SKM-1 (cell line): Measurements from ENCODE around the gene LIPI.
"Not testable (repeated sequence)": the region's sequence is repeated elsewhere in the genome, so short reads cannot be mapped to it uniquely, and the experiment has no call there.

ENCODE experiments used
- DNase-seq: peaks from one replicate; lab custom pipeline; 2025; ENCODE audit not compliant: unreplicated experiment; lab: John Stamatoyannopoulos, UW

The LIPI gene

GRCh38 chr21:14075346-14076142, 135.2 kb downstream of the LIPI start:
- no peak for DNase-seq

- DNase-seq = no peak
These were observed 136.6 kb downstream of the LIPI start for GRCh38 chr21:14074177-14074576.

DNA sequence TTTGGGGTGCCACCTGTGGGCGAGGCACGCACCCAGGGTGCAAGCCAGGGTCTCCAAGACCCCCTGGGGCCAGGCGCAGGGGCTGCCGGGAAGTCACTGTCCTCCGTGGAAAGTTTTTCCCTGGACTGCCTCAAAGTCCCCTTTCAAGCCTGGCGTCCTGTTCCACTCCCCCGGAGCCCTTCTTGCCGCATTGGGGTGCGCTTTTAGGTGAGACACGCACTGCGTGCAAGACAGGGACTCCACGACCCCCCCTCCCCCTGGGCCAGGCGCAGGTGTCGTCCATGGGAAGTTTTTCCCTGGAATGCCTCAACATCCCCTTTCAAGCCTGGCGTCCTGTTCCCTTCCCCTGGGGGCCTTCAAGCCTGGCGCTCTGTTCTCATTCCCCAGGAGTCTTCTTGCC, 137.1 kb downstream of the LIPI start:
- DNase-seq = no peak

- no peak for DNase-seq
These were observed 137.8 kb downstream of the LIPI start for GRCh38 chr21:14072761-14073535.

DNA sequence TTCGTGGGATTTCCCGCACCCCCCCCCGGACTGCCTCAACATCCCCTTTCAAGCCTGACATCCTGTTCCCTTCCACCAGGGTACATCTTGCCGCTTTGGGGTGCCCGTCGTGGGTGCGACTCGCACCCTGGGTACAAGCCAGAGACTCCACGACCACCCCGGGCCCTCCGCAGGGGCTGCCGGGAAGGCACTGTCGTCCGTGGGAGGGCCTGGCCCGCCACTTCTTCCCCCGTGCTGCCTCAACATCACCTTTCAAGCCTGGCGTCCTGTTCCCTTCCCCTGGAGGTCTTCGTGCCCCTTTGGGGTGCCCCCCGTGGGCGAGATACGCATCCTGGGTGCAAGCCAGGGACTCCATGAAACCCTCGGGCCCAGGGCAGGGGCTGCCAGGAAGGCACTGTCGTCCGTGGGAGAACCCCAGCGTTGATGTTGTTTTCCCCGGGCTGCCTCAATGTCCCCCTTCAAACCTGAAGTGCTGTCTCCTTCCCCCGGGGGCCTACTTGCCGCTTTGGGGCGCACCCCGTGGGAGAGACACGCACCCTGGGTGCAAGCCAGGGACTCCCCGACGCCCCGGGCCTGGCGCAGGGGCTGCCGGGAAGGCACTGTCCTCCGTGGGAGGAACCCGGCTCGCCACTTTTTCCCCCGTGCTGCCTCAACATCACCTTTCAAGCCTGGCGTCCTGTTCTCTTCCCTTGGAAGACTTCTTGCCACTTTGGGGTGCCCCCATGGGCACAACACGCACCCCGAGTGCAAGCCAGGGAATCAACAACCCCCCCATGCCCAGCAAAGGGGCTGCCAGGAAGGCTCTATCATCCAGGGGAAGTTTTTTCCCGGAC, 138.6 kb downstream of the LIPI start:
- DNase-seq = no peak

- no peak for DNase-seq
These were observed 139.8 kb downstream of the LIPI start for GRCh38 chr21:14070968-14071367.

- no peak for DNase-seq
These were observed 140.5 kb downstream of the LIPI start for GRCh38 chr21:14070049-14070893.

GRCh38 chr21:14064296-14064645, 146.5 kb downstream of the LIPI start:
- no peak for DNase-seq

- not testable (repeated sequence) for DNase-seq
These were observed 147.0 kb downstream of the LIPI start for GRCh38 chr21:14063620-14064295.

DNA sequence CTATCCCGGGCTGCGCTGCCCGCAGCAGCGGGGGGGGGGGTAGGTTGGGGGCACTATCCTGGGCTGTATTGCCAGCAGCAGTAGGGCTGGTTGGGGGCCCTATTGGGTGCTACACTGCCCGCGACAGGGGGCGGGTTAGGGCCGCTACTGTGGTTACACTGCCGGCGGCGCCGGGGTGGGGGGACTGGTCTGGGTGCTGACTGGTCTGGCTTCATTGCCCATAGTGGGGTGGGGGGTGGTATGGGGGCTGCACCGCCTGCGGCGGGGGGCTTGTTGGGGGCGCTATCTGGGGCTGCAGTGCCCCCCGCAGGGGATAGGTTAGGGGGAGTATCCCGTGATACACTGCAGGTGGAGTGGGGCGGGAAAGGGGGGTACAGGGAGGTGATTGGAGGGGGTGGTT, 148.1 kb downstream of the LIPI start:
- DNase-seq = not testable (repeated sequence)

DNA sequence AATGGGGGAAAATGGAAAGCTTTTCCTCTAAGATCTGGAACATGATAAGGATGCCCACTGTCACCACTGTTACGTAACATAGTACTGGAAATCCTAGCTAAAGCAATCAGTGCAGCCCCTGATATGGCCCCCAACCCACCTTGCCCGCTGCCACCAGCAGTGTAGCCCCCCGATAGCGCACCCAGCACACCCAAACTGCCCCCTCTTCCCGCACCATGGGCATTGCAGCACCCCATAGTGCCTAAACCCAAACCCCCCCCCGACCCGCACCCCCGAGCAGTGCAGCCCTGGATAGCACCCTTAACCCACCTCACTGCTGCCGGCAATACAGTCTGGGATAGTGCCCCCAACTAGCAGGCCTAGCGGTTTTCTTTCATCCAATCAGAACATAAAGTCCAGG, 148.9 kb downstream of the LIPI start:
- not testable (repeated sequence) for DNase-seq

DNA sequence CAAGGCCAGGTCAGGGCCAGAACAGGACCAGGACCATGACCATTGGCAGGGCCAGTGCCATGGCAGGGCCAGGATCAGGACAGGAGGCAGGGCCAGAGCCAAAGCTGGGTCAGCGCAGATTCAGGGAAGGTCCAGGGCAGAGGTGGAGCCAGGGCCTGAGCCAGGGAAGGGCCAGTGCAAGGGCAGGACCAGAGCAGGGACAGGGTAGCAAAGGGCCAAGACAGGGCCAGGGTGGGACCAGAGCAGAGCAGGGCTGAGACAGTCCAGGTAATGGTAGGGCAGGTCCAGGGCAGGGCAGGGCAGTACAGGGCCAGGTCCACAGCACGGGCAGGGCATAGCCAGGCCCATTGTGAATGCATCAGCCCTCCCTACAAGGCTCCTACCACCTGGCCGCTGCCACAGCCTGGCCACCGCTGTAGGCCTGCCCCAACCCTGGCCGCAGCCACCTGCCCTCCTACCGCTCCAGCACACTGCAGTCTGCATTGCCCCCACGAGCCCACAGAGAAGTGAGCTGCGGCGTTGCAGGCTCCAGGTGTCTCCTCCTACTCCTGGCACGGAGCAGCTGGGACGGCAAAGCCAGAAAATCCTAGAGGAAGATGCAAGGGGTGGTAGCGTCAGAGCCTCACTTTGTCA, 151.6 kb downstream of the LIPI start:
- not testable (repeated sequence) for DNase-seq
